ENCODE measurements around the gene CYP27C1.
"Not testable (repeated sequence)": the region's sequence is repeated elsewhere in the genome, so short reads cannot be mapped to it uniquely, and the experiment has no call there.

Gene CYP27C1

DNA sequence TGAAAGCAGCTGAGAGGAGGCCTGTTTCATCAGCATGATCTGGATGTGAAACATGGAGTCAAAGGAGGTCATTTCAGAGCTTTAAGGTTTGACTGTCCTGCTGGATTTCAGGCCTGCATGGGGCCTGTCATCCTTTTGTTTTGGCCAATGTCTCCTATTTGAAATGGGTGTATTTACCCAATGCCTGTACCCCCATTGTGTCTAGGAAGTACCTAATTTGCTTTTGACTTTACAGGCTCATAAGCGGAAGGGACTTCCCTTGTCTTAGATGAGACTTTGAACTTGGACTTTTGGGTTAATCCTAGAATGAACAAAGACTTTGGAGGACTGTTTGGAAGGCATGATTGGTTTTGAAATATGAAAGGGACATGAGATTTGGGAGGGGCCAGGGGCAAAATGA lies 19.3 kb upstream of the CYP27C1 start:
- no peaks in the 10 kb centered on the region for H3K4me1 ChIP-seq (ENCODE audit: control insufficient read depth in 5 of 5, insufficient read depth in 5 of 5, low read length in 5 of 5)
- H3K9ac ChIP-seq (ENCODE audit: low read length in 5 of 5): no peak overlapping the region
- H3K36me3 ChIP-seq (ENCODE audit: control insufficient read depth in 5 of 5, insufficient read depth in 5 of 5, low read length in 5 of 5): no peaks in the 10 kb centered on the region
- H3K9me3 ChIP-seq (ENCODE audit: control insufficient read depth in 5 of 5, low read length in 5 of 5): peaks cover 0 to 3% (median 0%) of the 10 kb centered on the region in 5 donors
- no peaks in the 10 kb centered on the region for H3K27me3 ChIP-seq (ENCODE audit: control insufficient read depth in 5 of 5, insufficient read depth in 4 of 5, low read length in 5 of 5)
- no peak overlapping the region for H3K27ac ChIP-seq (ENCODE audit: low read depth, low read length)
- no peak overlapping the region for H3K4me3 ChIP-seq (ENCODE audit: low read depth in 1 of 5, low read length in 5 of 5)

DNA sequence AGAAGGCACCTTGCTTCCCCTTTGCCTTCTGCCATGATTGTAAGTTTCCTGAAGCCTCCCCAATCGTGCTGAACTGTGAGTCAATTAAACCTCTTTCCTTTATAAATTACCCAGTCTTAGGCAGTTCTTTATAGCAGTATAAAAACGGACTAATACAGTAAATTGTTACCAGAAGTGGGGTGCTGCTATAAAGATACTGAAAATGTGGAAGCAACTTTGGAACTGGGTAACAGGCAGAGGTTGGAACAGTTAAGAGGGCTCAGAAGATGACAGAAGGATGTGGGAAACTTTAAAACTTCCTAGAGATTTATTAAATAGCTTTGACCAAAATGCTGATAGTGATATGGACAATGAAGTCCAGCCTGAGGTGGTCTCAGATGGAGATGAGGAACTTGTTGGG lies 17.7 kb upstream of the CYP27C1 start:
- H3K27me3 ChIP-seq (ENCODE audit: control insufficient read depth in 5 of 5, insufficient read depth in 4 of 5, low read length in 5 of 5); H3K27ac ChIP-seq (ENCODE audit: low read depth, low read length); H3K9ac ChIP-seq (ENCODE audit: low read length in 5 of 5); H3K36me3 ChIP-seq (ENCODE audit: control insufficient read depth in 5 of 5, insufficient read depth in 5 of 5, low read length in 5 of 5); H3K9me3 ChIP-seq (ENCODE audit: control insufficient read depth in 5 of 5, low read length in 5 of 5); H3K4me3 ChIP-seq (ENCODE audit: low read depth in 1 of 5, low read length in 5 of 5); H3K4me1 ChIP-seq (ENCODE audit: control insufficient read depth in 5 of 5, insufficient read depth in 5 of 5, low read length in 5 of 5): not testable (repeated sequence)

DNA sequence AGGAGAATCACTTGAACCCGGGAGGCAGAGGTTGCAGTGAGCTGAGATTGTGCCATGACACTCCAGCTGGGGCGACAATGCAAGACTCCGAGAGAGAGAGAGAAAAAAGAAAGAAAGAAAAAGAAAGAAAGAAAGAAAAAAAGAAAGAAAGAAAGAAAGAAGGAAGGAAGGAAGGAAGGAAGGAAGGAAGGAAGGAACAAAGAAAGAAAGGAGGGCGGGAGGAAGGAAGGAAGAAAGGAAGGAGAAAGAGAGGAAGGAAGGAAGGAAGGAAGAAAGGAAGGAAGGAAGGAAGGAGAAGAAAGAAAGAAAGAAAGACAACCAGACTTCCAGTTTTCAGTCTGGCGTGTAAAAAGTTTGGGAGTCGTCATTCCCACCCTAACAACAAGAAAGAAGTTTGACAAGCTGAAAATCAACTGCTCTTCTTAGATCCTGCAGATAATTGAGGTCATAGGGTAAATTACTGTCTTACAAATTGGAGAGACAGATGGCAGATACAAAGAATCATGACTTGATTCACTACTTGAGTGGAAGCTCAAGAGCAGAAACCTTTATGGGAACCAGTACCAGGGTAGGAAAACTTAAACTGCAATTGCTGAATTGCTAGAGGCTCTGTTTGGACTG lies 15.1 kb upstream of the CYP27C1 start:
- Histone ChIP-seq H3K9me3 (ENCODE audit: control insufficient read depth in 5 of 5, low read length in 5 of 5) (no peaks in the 10 kb centered on the region), H3K9ac (ENCODE audit: low read length in 5 of 5) (no peak overlapping the region), H3K4me1 (ENCODE audit: control insufficient read depth in 5 of 5, insufficient read depth in 5 of 5, low read length in 5 of 5) (peaks cover 0 to 12% (median 2%) of the 10 kb centered on the region in 5 donors), H3K36me3 (ENCODE audit: control insufficient read depth in 5 of 5, insufficient read depth in 5 of 5, low read length in 5 of 5) (no peaks in the 10 kb centered on the region), H3K27me3 (ENCODE audit: control insufficient read depth in 5 of 5, insufficient read depth in 4 of 5, low read length in 5 of 5) (no peaks in the 10 kb centered on the region), H3K27ac (ENCODE audit: low read depth, low read length) (no peak overlapping the region), H3K4me3 (ENCODE audit: low read depth in 1 of 5, low read length in 5 of 5) (no peak overlapping the region)

DNA sequence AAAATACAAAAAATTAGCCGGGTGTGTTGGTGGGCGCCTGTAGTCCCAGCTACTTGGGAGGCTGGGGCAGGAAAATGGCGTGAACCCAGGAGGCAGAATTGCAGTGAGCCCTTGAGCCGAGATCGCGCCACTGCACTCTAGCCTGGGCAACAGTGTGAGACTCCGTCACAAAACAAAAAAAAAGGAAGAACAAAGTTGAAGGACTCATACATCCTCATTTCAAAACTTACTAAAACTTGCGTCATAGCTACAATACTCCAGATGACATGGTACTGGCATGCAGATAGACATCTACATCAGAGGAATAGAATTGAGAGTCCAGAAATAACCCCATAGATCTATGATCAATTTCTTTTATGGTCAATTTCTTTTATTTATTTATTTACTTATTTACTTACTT lies 13.6 kb upstream of the CYP27C1 start:
- Histone ChIP-seq H3K27me3 (ENCODE audit: control insufficient read depth in 5 of 5, insufficient read depth in 4 of 5, low read length in 5 of 5) (no peaks in the 10 kb centered on the region), H3K9me3 (ENCODE audit: control insufficient read depth in 5 of 5, low read length in 5 of 5) (no peaks in the 10 kb centered on the region), H3K4me1 (ENCODE audit: control insufficient read depth in 5 of 5, insufficient read depth in 5 of 5, low read length in 5 of 5) (peaks cover 0 to 12% (median 2%) of the 10 kb centered on the region in 5 donors), H3K9ac (ENCODE audit: low read length in 5 of 5) (no peak overlapping the region), H3K36me3 (ENCODE audit: control insufficient read depth in 5 of 5, insufficient read depth in 5 of 5, low read length in 5 of 5) (no peaks in the 10 kb centered on the region), H3K4me3 (ENCODE audit: low read depth in 1 of 5, low read length in 5 of 5) (no peak overlapping the region), H3K27ac (ENCODE audit: low read depth, low read length) (no peak overlapping the region)

DNA sequence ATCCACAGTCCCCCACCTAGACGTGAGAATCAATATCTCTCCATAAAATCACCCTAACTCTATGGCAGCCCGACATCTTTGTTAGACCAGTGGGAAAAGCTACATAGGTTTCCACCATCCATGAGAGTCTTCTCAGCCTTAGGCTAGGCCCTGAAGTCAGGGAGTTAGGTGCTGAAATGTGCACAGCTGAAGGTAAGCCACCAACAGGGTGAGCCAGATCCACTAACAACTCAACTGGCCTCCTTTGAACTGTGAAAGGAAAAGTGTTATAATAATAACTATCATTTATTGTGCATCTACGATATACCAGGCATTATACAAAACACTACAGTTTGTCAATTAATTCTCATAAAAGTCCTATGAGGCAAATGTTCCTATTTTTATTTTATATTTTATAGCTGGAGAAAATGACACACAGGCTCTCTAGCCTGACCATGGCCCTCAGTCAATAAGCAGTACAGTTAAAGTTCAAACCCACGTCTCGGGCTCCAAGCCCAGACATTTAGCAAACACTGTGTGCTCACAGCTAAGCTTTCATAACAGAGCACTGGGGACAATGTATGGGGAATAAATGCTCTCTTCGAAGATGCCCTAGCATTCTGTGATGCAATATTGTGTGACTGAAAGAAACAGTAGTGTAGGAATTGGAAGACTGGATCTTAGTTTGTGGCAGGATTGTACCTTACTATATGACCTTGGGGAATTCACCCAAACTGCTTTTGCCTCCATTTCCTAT lies 11.2 kb upstream of the CYP27C1 start:
- Histone ChIP-seq H3K27ac (ENCODE audit: low read depth, low read length) (peak overlapping the region; percentile 81), H3K9ac (ENCODE audit: low read length in 5 of 5) (no peak overlapping the region), H3K4me3 (ENCODE audit: low read depth in 1 of 5, low read length in 5 of 5) (no peak overlapping the region), H3K4me1 (ENCODE audit: control insufficient read depth in 5 of 5, insufficient read depth in 5 of 5, low read length in 5 of 5) (peaks cover 5 to 16% (median 8%) of the 10 kb centered on the region in 5 donors), H3K9me3 (ENCODE audit: control insufficient read depth in 5 of 5, low read length in 5 of 5) (peaks cover 0 to 7% (median 0%) of the 10 kb centered on the region in 5 donors), H3K36me3 (ENCODE audit: control insufficient read depth in 5 of 5, insufficient read depth in 5 of 5, low read length in 5 of 5) (no peaks in the 10 kb centered on the region), H3K27me3 (ENCODE audit: control insufficient read depth in 5 of 5, insufficient read depth in 4 of 5, low read length in 5 of 5) (peaks cover 0 to 3% (median 0%) of the 10 kb centered on the region in 5 donors)

DNA sequence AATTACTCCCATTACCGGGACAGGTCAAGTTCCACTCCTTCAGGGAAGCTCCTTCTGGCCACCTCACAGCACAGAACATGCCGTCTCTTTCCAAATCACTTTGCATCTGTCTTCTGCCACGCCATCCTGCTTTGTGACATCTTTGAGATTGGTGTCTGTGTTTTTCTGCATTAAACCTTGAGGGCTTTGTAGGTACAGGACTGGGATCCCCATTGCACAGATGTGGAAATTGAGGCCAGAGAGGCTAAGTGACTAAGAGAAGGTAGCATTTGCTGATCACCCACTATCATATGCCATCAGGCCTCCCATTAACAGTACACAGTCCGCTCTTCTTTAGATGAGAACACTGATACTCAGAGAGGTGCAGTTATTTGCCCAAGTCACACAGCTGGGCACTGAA lies 9.5 kb upstream of the CYP27C1 start:
- Histone ChIP-seq H3K4me3 (ENCODE audit: low read depth in 1 of 5, low read length in 5 of 5) (no peak overlapping the region), H3K36me3 (ENCODE audit: control insufficient read depth in 5 of 5, insufficient read depth in 5 of 5, low read length in 5 of 5) (no peaks in the 10 kb centered on the region), H3K9ac (ENCODE audit: low read length in 5 of 5) (no peak overlapping the region), H3K9me3 (ENCODE audit: control insufficient read depth in 5 of 5, low read length in 5 of 5) (peaks cover 0 to 7% (median 0%) of the 10 kb centered on the region in 5 donors), H3K4me1 (ENCODE audit: control insufficient read depth in 5 of 5, insufficient read depth in 5 of 5, low read length in 5 of 5) (peaks cover 5 to 16% (median 8%) of the 10 kb centered on the region in 5 donors), H3K27ac (ENCODE audit: low read depth, low read length) (no peak overlapping the region), H3K27me3 (ENCODE audit: control insufficient read depth in 5 of 5, insufficient read depth in 4 of 5, low read length in 5 of 5) (peaks cover 0 to 8% (median 0%) of the 10 kb centered on the region in 5 donors)

DNA sequence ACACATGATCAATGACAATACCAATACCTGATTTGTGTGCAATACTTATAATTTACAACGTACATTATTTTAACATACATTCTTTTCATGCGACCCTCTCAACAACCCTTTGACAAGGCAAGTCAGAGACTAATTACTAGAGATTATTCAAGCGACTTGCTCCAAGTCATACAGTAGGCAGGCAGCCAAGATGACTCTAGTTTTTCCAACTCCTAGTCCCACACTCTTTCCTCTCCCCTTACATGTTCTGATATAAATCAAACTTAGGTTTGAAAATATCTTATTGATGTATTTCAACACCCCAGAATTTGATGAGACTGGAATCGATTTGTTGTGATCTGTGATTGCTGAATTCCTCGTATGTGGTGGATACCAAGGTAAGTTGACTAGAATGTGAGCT lies 8.0 kb upstream of the CYP27C1 start:
- Histone ChIP-seq H3K36me3 (ENCODE audit: control insufficient read depth in 5 of 5, insufficient read depth in 5 of 5, low read length in 5 of 5) (no peaks in the 10 kb centered on the region), H3K4me1 (ENCODE audit: control insufficient read depth in 5 of 5, insufficient read depth in 5 of 5, low read length in 5 of 5) (peaks cover 5 to 16% (median 8%) of the 10 kb centered on the region in 5 donors), H3K9me3 (ENCODE audit: control insufficient read depth in 5 of 5, low read length in 5 of 5) (peaks cover 0 to 7% (median 0%) of the 10 kb centered on the region in 5 donors), H3K4me3 (ENCODE audit: low read depth in 1 of 5, low read length in 5 of 5) (no peak overlapping the region), H3K27me3 (ENCODE audit: control insufficient read depth in 5 of 5, insufficient read depth in 4 of 5, low read length in 5 of 5) (peaks cover 0 to 8% (median 0%) of the 10 kb centered on the region in 5 donors), H3K27ac (ENCODE audit: low read depth, low read length) (no peak overlapping the region), H3K9ac (ENCODE audit: low read length in 5 of 5) (no peak overlapping the region)

DNA sequence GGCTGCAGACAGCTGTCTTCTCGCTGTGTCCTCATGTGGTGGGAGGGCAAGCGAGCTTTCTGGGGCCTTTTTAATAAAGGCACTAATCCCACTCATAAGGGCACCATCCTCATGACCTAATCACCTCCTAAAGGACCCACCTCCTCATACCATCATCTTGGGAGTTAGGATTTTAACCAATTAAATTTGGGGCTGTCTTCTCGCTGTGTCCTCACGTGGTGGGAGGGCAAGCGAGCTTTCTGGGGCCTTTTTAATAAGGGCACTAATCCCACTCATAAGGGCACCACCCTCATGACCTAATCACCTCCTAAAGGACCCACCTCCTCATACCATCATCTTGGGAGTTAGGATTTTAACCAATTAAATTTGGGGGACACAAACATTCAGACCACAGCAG lies 7.2 kb upstream of the CYP27C1 start:
- not testable (repeated sequence) for H3K9me3 ChIP-seq (ENCODE audit: control insufficient read depth in 5 of 5, low read length in 5 of 5); H3K9ac ChIP-seq (ENCODE audit: low read length in 5 of 5); H3K27ac ChIP-seq (ENCODE audit: low read depth, low read length); H3K27me3 ChIP-seq (ENCODE audit: control insufficient read depth in 5 of 5, insufficient read depth in 4 of 5, low read length in 5 of 5); H3K36me3 ChIP-seq (ENCODE audit: control insufficient read depth in 5 of 5, insufficient read depth in 5 of 5, low read length in 5 of 5); H3K4me3 ChIP-seq (ENCODE audit: low read depth in 1 of 5, low read length in 5 of 5)
- peaks cover 5 to 16% (median 8%) of the 10 kb centered on the region in 5 donors for H3K4me1 ChIP-seq (ENCODE audit: control insufficient read depth in 5 of 5, insufficient read depth in 5 of 5, low read length in 5 of 5)

DNA sequence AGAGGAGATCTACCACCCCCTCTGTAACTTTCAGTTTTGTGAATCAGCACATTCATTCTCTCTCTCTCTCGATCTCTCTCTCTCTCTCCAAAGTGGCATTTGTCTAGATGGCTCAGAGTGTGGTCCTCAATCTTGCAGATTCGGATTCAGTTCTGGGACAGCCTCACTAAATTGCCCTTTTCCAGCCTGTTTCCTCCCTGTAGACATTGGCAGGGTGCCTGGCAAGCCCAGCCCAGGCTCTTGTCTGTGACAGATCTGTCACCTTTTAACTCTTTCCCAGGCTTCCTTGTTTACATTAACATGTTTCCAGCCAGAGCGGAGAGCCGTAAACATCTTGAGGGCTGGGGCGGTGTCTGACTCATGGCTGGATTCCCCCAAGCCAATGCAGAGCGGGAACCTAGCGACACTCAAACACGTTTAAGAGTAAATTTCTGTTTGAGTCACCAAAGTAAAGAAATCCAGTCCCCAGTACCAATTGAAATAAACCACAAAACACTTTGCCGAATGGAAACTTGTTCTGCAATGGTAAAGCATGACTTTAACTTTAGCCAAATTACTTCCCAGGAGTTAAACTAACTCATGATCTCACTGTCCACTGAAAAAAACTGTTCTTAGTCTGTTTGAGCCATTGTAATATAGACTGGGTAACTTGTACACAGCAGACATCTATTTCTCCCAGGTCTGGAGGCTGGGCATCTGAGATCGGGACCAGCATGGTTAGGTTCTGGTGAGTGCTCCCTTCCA lies 6.6 kb upstream of the CYP27C1 start:
- Histone ChIP-seq H3K27me3 (ENCODE audit: control insufficient read depth in 5 of 5, insufficient read depth in 4 of 5, low read length in 5 of 5) (peaks cover 0 to 8% (median 0%) of the 10 kb centered on the region in 5 donors), H3K36me3 (ENCODE audit: control insufficient read depth in 5 of 5, insufficient read depth in 5 of 5, low read length in 5 of 5) (no peaks in the 10 kb centered on the region), H3K9me3 (ENCODE audit: control insufficient read depth in 5 of 5, low read length in 5 of 5) (peaks cover 0 to 7% (median 0%) of the 10 kb centered on the region in 5 donors), H3K4me3 (ENCODE audit: low read depth in 1 of 5, low read length in 5 of 5) (no peak overlapping the region), H3K4me1 (ENCODE audit: control insufficient read depth in 5 of 5, insufficient read depth in 5 of 5, low read length in 5 of 5) (peaks cover 5 to 15% (median 8%) of the 10 kb centered on the region in 5 donors), H3K9ac (ENCODE audit: low read length in 5 of 5) (no peak overlapping the region), H3K27ac (ENCODE audit: low read depth, low read length) (no peak overlapping the region)

DNA sequence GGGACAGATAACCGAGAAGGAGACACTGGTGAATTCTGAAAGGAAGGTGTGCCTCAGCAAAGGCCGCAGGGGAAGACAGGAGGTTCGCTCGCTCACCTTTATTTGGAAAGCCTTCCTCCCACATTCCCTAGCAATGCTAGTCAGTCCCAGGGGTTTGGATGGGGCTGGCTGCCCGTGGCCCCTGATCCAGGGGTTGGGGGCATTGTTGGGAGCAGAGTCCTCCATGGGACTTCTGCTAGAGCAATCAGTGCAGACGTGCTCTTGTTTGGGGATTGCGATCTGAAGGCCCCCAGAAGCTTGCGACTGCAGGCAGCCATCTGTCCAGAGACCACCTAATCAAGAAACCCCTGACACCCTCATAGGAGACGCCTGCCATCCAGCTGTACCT lies 6.0 kb upstream of the CYP27C1 start:
- H3K27me3 ChIP-seq (ENCODE audit: control insufficient read depth in 5 of 5, insufficient read depth in 4 of 5, low read length in 5 of 5): peaks cover 0 to 8% (median 0%) of the 10 kb centered on the region in 5 donors
- no peak overlapping the region for H3K27ac ChIP-seq (ENCODE audit: low read depth, low read length)
- no peaks in the 10 kb centered on the region for H3K36me3 ChIP-seq (ENCODE audit: control insufficient read depth in 5 of 5, insufficient read depth in 5 of 5, low read length in 5 of 5)
- H3K4me1 ChIP-seq (ENCODE audit: control insufficient read depth in 5 of 5, insufficient read depth in 5 of 5, low read length in 5 of 5): peaks cover 3 to 10% (median 8%) of the 10 kb centered on the region in 5 donors
- H3K9ac ChIP-seq (ENCODE audit: low read length in 5 of 5): no peak overlapping the region
- no peak overlapping the region for H3K4me3 ChIP-seq (ENCODE audit: low read depth in 1 of 5, low read length in 5 of 5)
- peaks cover 0 to 7% (median 0%) of the 10 kb centered on the region in 5 donors for H3K9me3 ChIP-seq (ENCODE audit: control insufficient read depth in 5 of 5, low read length in 5 of 5)
